PC-3 (cell line): ENCODE results near the gene GRAMD2A. TPM values are rescaled to one million over a fixed set of nuclear protein-coding genes. Genes with fewer than 3 reads are reported as not detected.

ENCODE experiments used
- ATAC-seq: fragments of 200-7000 bp; cut with Tn5 transposase; 2 replicates; pipeline ENCODE4 v1.9.1; 2020; ENCODE audit warnings: mild to moderate bottlenecking, moderate library complexity
- BruUV-seq: library from RNA; stranded (reverse); fragments of 400-500 nt; replicated peaks from 2 replicates; lab custom pipeline; 2021; lab: Mats Ljungman, UMichigan
- CTCF ChIA-PET: fragments of 300-600 bp; sonication (Branson Sonifier 250); formaldehyde crosslinking; loops from one replicate; lab custom pipeline; 2022; ENCODE audit warnings: antibody characterized with exemption; lab: Charles Lee
- POLR2A ChIA-PET: fragments of 300-600 bp; sonication (Branson Sonifier 250); formaldehyde crosslinking; loops from one replicate; lab custom pipeline; 2022; ENCODE audit warnings: antibody characterized with exemption; ENCODE audit not compliant: unreplicated experiment; lab: Charles Lee
- DNase-seq: peaks from one replicate; pipeline ENCODE4 v3.0.0-alpha.2; 2015
- H2AFZ ChIP-seq: fragments of 300-600 bp; sonication (generic); 2 replicates; pipeline ENCODE4 v1.6.0; 2016; ENCODE audit warnings: antibody characterized with exemption, low read length
- H3F3A ChIP-seq: fragments of 300-600 bp; sonication (generic); one replicate; pipeline ENCODE4 v1.6.0; 2017; ENCODE audit warnings: antibody characterized with exemption, low read length, control low read depth, mild to moderate bottlenecking; ENCODE audit not compliant: unreplicated experiment
- H3K27ac ChIP-seq: fragments of 300-600 bp; sonication (generic); 2 replicates; pipeline ENCODE4 v1.5.1; 2016; ENCODE audit warnings: mild to moderate bottlenecking, low read length
- H3K27me3 ChIP-seq: fragments of 300-600 bp; sonication (generic); 2 replicates; pipeline ENCODE4 v1.6.1; 2016; ENCODE audit warnings: low read length, mixed read lengths
- H3K36me3 ChIP-seq: fragments of 300-600 bp; sonication (generic); 2 replicates; pipeline ENCODE4 v1.6.1; 2016; ENCODE audit warnings: low read depth, mixed run types, low read length, mixed read lengths
- H3K4me1 ChIP-seq: fragments of 300-600 bp; sonication (generic); 2 replicates; pipeline ENCODE4 v1.5.1; 2016; ENCODE audit warnings: low read length; ENCODE audit not compliant: insufficient read depth
- H3K4me2 ChIP-seq: fragments of 300-600 bp; sonication (generic); 2 replicates; pipeline ENCODE4 v1.6.0; 2016; ENCODE audit warnings: low read length
- H3K4me3 ChIP-seq: fragments of 300-600 bp; sonication (generic); 2 replicates; pipeline ENCODE4 v1.5.1; 2016; ENCODE audit warnings: mild to moderate bottlenecking, low read length, mixed read lengths
- H3K79me2 ChIP-seq: fragments of 300-600 bp; sonication (generic); 2 replicates; pipeline ENCODE4 v1.6.1; 2017; ENCODE audit warnings: low read length, mixed read lengths
- H3K9ac ChIP-seq: fragments of 300-600 bp; sonication (generic); 2 replicates; pipeline ENCODE4 v1.6.0; 2016; ENCODE audit warnings: mild to moderate bottlenecking, low read length
- H3K9me2 ChIP-seq: fragments of 300-600 bp; sonication (generic); replicated peaks from 2 replicates; pipeline ENCODE4 v1.6.1; 2016; ENCODE audit warnings: mixed run types, low read length, mixed read lengths
- H3K9me3 ChIP-seq: fragments of 300-600 bp; sonication (generic); 2 replicates; pipeline ENCODE4 v1.6.1; 2016; ENCODE audit warnings: low read length, mixed read lengths
- H4K20me1 ChIP-seq: fragments of 300-600 bp; sonication (generic); 2 replicates; pipeline ENCODE4 v1.6.1; 2016; ENCODE audit warnings: low read length, mixed read lengths
- EZH2 ChIP-seq: fragments of 300-600 bp; sonication (generic); IDR thresholded peaks from one replicate; pipeline ENCODE4 v1.6.1; 2017; ENCODE audit warnings: antibody characterized with exemption, mild to moderate bottlenecking, low read length; ENCODE audit not compliant: unreplicated experiment
- EZH2phosphoT487 ChIP-seq: fragments of 300-600 bp; sonication (generic); IDR thresholded peaks from 2 replicates; pipeline ENCODE4 v1.6.1; 2018; ENCODE audit warnings: mild to moderate bottlenecking, antibody characterized with exemption, low read length, borderline replicate concordance
- intact Hi-C: fragments of 100-400 bp; cut with micrococcal nuclease; formaldehyde crosslinking; loops from 2 replicates; pipeline ENCODE4 v1.9.0; 2023
- total RNA-seq: library from RNA; depleted of rRNA; stranded (reverse); fragments of >200 nt; gene quantifications from 2 replicates; pipeline ENCODE4 v1.2.3, GENCODE V29; 2014
- TF ChIP-seq, protein P1 (sequence below): fragments of 300-600 bp; sonication (generic); conservative IDR thresholded peaks from 2 replicates; pipeline ENCODE4 v1.5.1; 2017; ENCODE audit warnings: antibody characterized with exemption, low read depth, mild to moderate bottlenecking, low read length

Gene GRAMD2A
- total RNA-seq, 1 experiment from 2014 or later, result 0.07 TPM

DNA sequence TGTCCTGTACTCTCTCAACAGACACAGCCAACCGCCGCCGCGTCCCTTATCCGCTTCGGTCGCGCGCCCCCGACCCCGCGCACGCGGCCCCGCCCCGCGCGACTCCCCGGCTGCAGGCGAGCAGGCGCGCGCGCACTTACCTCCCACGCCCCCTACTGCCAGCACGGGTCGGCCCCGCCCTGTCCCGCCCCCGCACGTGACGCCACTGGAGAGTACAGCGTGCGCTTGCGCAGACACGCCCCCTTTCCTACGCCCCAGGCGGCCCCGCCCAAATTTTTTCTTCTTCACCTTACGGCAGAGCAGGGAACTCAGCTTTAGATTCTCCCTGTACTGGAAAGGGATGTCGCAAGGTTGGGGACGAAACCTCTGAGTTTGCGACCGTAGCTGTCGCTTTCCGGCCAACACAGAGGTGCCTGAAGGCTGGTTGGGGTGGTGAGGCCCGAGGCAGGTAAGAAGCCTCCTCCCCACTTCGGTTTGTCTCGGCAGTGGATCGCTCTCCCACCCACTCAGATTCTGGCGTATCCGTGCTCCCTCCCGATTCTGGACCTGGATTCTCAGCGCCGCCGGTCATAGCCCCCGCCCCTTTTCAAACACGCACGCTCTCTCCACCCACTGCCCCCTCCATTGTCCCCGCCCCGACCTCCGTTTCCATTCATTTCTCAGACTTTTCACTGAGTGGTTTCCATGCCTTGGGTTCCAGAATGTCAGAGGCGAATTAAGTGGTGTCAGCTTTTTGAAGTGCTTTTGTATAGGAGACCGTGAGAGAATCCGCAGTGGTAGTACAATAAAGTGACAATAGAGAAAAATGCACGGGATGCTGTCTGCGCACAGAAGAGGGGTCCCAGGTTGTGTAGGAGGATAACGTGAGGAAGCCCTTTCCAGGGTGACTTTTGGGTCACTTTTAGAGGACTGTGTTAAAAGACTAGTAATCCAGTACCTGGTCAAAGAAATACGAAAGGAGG lies 79.3 kb downstream of the GRAMD2A start, which contains the start of the genes MYO9A and SENP8:
Gene MYO9A (minus strand): TSS at position 134 of the 962 bp plus-strand sequence. CDS start 71,587 bp downstream, outside the sequence.
Gene SENP8 (plus strand): TSS at position 387 of the 962 bp plus-strand sequence. CDS start 21,221 bp downstream, outside the sequence.
- peak within 1 kb of the TSS; percentile 78 for H3K4me3 ChIP-seq
- peak; percentile 61 for ATAC-seq
- H2AFZ ChIP-seq, result peak within 1 kb of the TSS; percentile 97
- intact Hi-C loops, result loop anchor here (10.0 kb wide), 1 partner anchor 83 kb away; no protein-coding TSS in a partner anchor
- H3K9ac ChIP-seq, result peak within 1 kb of the TSS; percentile 97
- peak; percentile 77 for TF ChIP-seq EZH2phosphoT487
- TF ChIP-seq, protein P1, sequence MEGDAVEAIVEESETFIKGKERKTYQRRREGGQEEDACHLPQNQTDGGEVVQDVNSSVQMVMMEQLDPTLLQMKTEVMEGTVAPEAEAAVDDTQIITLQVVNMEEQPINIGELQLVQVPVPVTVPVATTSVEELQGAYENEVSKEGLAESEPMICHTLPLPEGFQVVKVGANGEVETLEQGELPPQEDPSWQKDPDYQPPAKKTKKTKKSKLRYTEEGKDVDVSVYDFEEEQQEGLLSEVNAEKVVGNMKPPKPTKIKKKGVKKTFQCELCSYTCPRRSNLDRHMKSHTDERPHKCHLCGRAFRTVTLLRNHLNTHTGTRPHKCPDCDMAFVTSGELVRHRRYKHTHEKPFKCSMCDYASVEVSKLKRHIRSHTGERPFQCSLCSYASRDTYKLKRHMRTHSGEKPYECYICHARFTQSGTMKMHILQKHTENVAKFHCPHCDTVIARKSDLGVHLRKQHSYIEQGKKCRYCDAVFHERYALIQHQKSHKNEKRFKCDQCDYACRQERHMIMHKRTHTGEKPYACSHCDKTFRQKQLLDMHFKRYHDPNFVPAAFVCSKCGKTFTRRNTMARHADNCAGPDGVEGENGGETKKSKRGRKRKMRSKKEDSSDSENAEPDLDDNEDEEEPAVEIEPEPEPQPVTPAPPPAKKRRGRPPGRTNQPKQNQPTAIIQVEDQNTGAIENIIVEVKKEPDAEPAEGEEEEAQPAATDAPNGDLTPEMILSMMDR, result no peak
- H3K27ac ChIP-seq, result peak within 1 kb of the TSS; percentile 91
- H4K20me1 ChIP-seq, result 0 out of 2 replicates have a peak, but pooled peaks cover 4% of the 10 kb centered on the region
- ChIA-PET CTCF (no interaction called here), POLR2A (no interaction called here)
- H3K36me3 ChIP-seq, result no peaks in the 10 kb centered on the region
- H3F3A ChIP-seq, result no peaks in the 10 kb centered on the region
- peak within 1 kb of the TSS; percentile 97 for H3K4me2 ChIP-seq
- H3K9me2 ChIP-seq, result no peaks in the 10 kb centered on the region
- DNase-seq, result peak; percentile 98
- TSS peak; percentile 83 for BruUV-seq
- H3K27me3 ChIP-seq, result no peaks in the 10 kb centered on the region
- peaks cover 29% of the 10 kb centered on the region for H3K79me2 ChIP-seq
- peaks cover 10% of the 10 kb centered on the region; the same call in 1 of the 2 replicates for H3K4me1 ChIP-seq
- H3K9me3 ChIP-seq, result no peaks in the 10 kb centered on the region

DNA sequence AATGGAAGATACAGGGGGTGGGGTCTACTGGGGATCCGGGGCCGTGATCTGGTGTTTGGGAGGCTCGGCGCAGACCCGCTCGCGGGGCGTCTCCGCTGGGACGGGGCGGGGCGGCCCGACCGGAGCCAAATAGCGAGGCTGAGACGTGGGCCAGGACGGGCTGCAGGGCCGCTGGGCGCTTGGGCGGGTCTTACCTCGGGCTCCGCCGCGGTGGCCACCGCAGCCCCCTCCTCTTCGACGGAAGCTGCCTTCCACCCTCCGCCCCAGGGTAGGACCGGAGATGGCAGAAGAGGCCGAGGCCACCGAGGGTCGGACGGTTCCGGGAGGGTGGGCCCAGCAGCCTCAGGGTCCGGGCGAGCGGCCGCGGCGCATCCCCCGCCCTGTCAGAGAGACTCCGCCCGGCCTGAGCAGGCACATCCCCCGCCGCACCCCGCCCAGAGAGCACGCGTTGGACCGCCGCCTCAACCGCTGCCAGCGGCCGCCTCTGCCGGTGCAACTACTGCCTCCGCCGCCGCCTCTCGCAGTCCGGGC lies 80.0 kb downstream of the GRAMD2A start:
- peak; percentile 68 for DNase-seq
- Histone ChIP-seq H3K9me3 (no peaks in the 10 kb centered on the region), H3K4me1 (peaks cover 10% of the 10 kb centered on the region; the same call in 1 of the 2 replicates), H3K27me3 (no peaks in the 10 kb centered on the region), H3K36me3 (no peaks in the 10 kb centered on the region), H4K20me1 (0 out of 2 replicates have a peak, but pooled peaks cover 4% of the 10 kb centered on the region), H3F3A (no peaks in the 10 kb centered on the region), H3K27ac (peak overlapping the region; percentile 56), H3K4me2 (peak overlapping the region; percentile 97), H3K4me3 (peak overlapping the region; percentile 78), H2AFZ (peak overlapping the region; percentile 97), H3K79me2 (peaks cover 35% of the 10 kb centered on the region), H3K9me2 (no peaks in the 10 kb centered on the region), H3K9ac (peak overlapping the region; percentile 73)
- ChIA-PET CTCF (interaction anchor here (0.5 kb wide), 1 partner anchor 374 kb away, joined by 5 read pairs; no protein-coding TSS in a partner anchor), POLR2A (no interaction called here)
- BruUV-seq, result no TSS peak
- ATAC-seq, result peak; percentile 84
- intact Hi-C loops, result loop anchor here (10.0 kb wide), 1 partner anchor 83 kb away; no protein-coding TSS in a partner anchor
- no peak for TF ChIP-seq EZH2phosphoT487
- no peak for TF ChIP-seq EZH2
- TF ChIP-seq, protein P1, result no peak
